Endodermal cell (in vitro differentiated cells): Measurements from ENCODE around the gene S100A5. TPM values are rescaled to one million over a fixed set of nuclear protein-coding genes. Genes with fewer than 3 reads are reported as not detected.

Experiments used
- DNase-seq: peaks from one replicate; pipeline ENCODE4 v3.0.0-alpha.2; 2017
- H3K27ac ChIP-seq: 2 replicates; pipeline ENCODE4 v1.5.1; 2013; ENCODE audit warnings: mild to moderate bottlenecking, low read depth, low read length, moderate library complexity
- H3K27me3 ChIP-seq: 2 replicates; pipeline ENCODE4 v1.6.1; 2013; ENCODE audit warnings: mild to moderate bottlenecking, low read length, moderate library complexity; ENCODE audit not compliant: insufficient read depth, control insufficient read depth, poor library complexity, severe bottlenecking
- H3K36me3 ChIP-seq: 2 replicates; pipeline ENCODE4 v1.7.0; 2013; ENCODE audit warnings: mild to moderate bottlenecking, low read length, moderate library complexity; ENCODE audit not compliant: control insufficient read depth, insufficient read depth
- H3K4me1 ChIP-seq: one replicate; pipeline ENCODE4 v1.7.0; 2013; ENCODE audit warnings: low read length; ENCODE audit not compliant: control insufficient read depth, insufficient read depth
- H3K4me3 ChIP-seq: 2 replicates; pipeline ENCODE4 v1.5.1; 2013; ENCODE audit warnings: mild to moderate bottlenecking, low read length, moderate library complexity
- H3K9ac ChIP-seq: 2 replicates; pipeline ENCODE4 v1.6.1; 2013; ENCODE audit warnings: mild to moderate bottlenecking, low read length, moderate library complexity; ENCODE audit not compliant: poor library complexity, severe bottlenecking; ENCODE audit errors: extremely low read depth
- H3K9me3 ChIP-seq: 2 replicates; pipeline ENCODE4 v1.6.1; 2013; ENCODE audit warnings: mild to moderate bottlenecking, low read length, moderate library complexity; ENCODE audit not compliant: control insufficient read depth
- H3K27ac Mint-ChIP-seq: 2 replicates; pipeline ENCODE4 v1.8.0; 2020; ENCODE audit warnings: mixed read lengths
- H3K27me3 Mint-ChIP-seq: 2 replicates; pipeline ENCODE4 v1.8.0; 2021; ENCODE audit warnings: mild to moderate bottlenecking, mixed read lengths; ENCODE audit not compliant: insufficient read depth
- H3K36me3 Mint-ChIP-seq: 2 replicates; pipeline ENCODE4 v1.8.0; 2020; ENCODE audit warnings: low read depth, mixed read lengths
- H3K4me1 Mint-ChIP-seq: 2 replicates; pipeline ENCODE4 v1.8.0; 2020; ENCODE audit warnings: mixed read lengths
- H3K4me3 Mint-ChIP-seq: 2 replicates; pipeline ENCODE4 v1.8.0; 2020; ENCODE audit warnings: mild to moderate bottlenecking, moderate library complexity, mixed read lengths
- H3K9me3 Mint-ChIP-seq: 2 replicates; pipeline ENCODE4 v1.8.0; 2020; ENCODE audit warnings: mild to moderate bottlenecking, mixed read lengths
- CTCF ChIP-seq: fragments of 200-600 bp; sonication (generic); conservative IDR thresholded peaks from 2 replicates; pipeline ENCODE4 v1.5.0; 2021; ENCODE audit warnings: antibody characterized with exemption, mild to moderate bottlenecking
- WGBS, 2 experiments: methylation state at CpG; one replicate each; pipeline versions ENCODE4 v1.1.5 to v1.1.7; 2013; ENCODE audit warnings: missing lambda C conversion rate in 2 of 2, mixed read lengths in 1 of 2; ENCODE audit not compliant: insufficient coverage in 1 of 2, insufficient read length in 1 of 2; 5-methylcytosine and 5-hydroxymethylcytosine counted together
- total RNA-seq, 2 donors: library from RNA; stranded (reverse); fragmentation: NEBNext Ultra II Directional in 1 of 2; extraction: Animal tissue kit (Norgen Biotek cat#: 25700) in 1 of 2; gene quantifications; 2 replicates in 1 of 2; 3 replicates in 1 of 2; pipeline ENCODE4 v1.2.1, GENCODE V29; 2021

S100A5 gene
- total RNA-seq, 2 donors from 2014 or later, result not detected

GRCh38 chr1:153546796-153547559 lies 6.2 kb upstream of the S100A5 start:
- Mint-ChIP-seq H3K27ac (no peak overlapping the region), H3K4me1 (peaks cover 18% of the 10 kb centered on the region), H3K4me3 (no peak overlapping the region), H3K36me3 (no peaks in the 10 kb centered on the region), H3K27me3 (peaks cover 5% of the 10 kb centered on the region), H3K9me3 (no peaks in the 10 kb centered on the region)
- H3K36me3 ChIP-seq, result no peaks in the 10 kb centered on the region
- peak; percentile 56 for TF ChIP-seq CTCF
- no peak overlapping the region for H3K27ac ChIP-seq
- H3K9ac ChIP-seq, result no peak overlapping the region
- no peaks in the 10 kb centered on the region for H3K27me3 ChIP-seq
- no peaks in the 10 kb centered on the region for H3K9me3 ChIP-seq
- peaks cover 12% of the 10 kb centered on the region for H3K4me1 ChIP-seq
- no peak overlapping the region for H3K4me3 ChIP-seq
- DNase-seq, result no peak
- 76 to 81% methylated on average over 4 to 14 of the region's 14 CpGs for WGBS, 2 experiments

- no peaks in the 10 kb centered on the region for H3K27me3 ChIP-seq
- no peak overlapping the region for H3K27ac ChIP-seq
- H3K4me1 ChIP-seq, result peaks cover 12% of the 10 kb centered on the region
- TF ChIP-seq CTCF, result no peak
- 91 to 94% methylated on average over 4 to 8 of the region's 8 CpGs for WGBS, 2 experiments
- Mint-ChIP-seq H3K27ac (no peak overlapping the region), H3K9me3 (no peaks in the 10 kb centered on the region), H3K36me3 (no peaks in the 10 kb centered on the region), H3K27me3 (peaks cover 5% of the 10 kb centered on the region), H3K4me3 (no peak overlapping the region), H3K4me1 (peaks cover 18% of the 10 kb centered on the region)
- H3K9me3 ChIP-seq, result no peaks in the 10 kb centered on the region
- no peak overlapping the region for H3K9ac ChIP-seq
- H3K36me3 ChIP-seq, result no peaks in the 10 kb centered on the region
- H3K4me3 ChIP-seq, result no peak overlapping the region
- DNase-seq, result no peak
These were observed 5.6 kb upstream of the S100A5 start for GRCh38 chr1:153546371-153546770.

- H3K36me3 ChIP-seq, result no peaks in the 10 kb centered on the region
- no peak within 1 kb of the TSS for H3K4me3 ChIP-seq
- DNase-seq, result peak; percentile 98
- no peaks in the 10 kb centered on the region for H3K27me3 ChIP-seq
- Mint-ChIP-seq H3K9me3 (no peaks in the 10 kb centered on the region), H3K27me3 (peaks cover 4% of the 10 kb centered on the region), H3K4me1 (peaks cover 18% of the 10 kb centered on the region), H3K27ac (peak within 1 kb of the TSS; percentile 91), H3K36me3 (no peaks in the 10 kb centered on the region), H3K4me3 (peak within 1 kb of the TSS; percentile 34)
- WGBS, 2 experiments, result 72 to 74% methylated on average over 16 to 18 of the region's 19 CpGs
- no peak for TF ChIP-seq CTCF
- H3K27ac ChIP-seq, result peak within 1 kb of the TSS; percentile 59
- H3K4me1 ChIP-seq, result peaks cover 12% of the 10 kb centered on the region
- no peaks in the 10 kb centered on the region for H3K9me3 ChIP-seq
- H3K9ac ChIP-seq, result peak within 1 kb of the TSS; percentile 30
These were observed 4.6 kb upstream of the S100A5 start, which contains the start of gene S100A4 for GRCh38 chr1:153545067-153546055. S100A4 (minus strand) TSS chr1:153545806; CDS start chr1:153544794, 1,012 bp downstream.
